Neural progenitor cell (in vitro differentiated cells): ENCODE results near the gene EPHB3.

Source experiments
- EZH2 ChIP-seq: fragments of 200-600 bp; sonication (generic); IDR thresholded peaks from 2 replicates; pipeline ENCODE4 v1.6.1; 2017; ENCODE audit warnings: antibody characterized with exemption, mild to moderate bottlenecking, moderate library complexity
- EZH2phosphoT487 ChIP-seq: fragments of 200-600 bp; sonication (generic); IDR thresholded peaks from 2 replicates; pipeline ENCODE4 v1.6.1; 2017; ENCODE audit warnings: antibody characterized with exemption
- TF ChIP-seq, protein P1 (sequence below): fragments of 200-600 bp; sonication (generic); IDR thresholded peaks from 2 replicates; pipeline ENCODE4 v1.5.1; 2017; ENCODE audit warnings: antibody characterized with exemption, mild to moderate bottlenecking

DNA sequence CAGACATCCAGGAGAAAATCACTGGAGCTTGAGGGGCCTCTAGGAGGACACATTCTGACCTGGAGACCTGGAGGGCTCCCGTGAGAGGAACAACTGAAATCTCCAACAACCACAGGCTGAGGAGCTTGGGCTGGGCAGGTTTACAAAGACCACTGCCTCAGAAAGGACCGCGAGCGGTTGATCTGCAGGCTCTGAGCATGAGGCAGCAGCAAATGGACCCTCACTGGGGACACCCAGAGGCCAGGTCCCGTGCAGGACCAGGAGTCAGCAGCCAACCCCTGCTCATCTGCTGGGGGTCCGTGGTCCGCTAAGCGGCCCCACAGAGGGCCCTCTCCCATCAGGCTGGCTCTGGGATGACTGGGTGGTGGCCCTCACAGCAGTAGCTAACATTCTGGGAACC lies 10.5 kb upstream of the EPHB3 start:
- TF ChIP-seq, protein P1, sequence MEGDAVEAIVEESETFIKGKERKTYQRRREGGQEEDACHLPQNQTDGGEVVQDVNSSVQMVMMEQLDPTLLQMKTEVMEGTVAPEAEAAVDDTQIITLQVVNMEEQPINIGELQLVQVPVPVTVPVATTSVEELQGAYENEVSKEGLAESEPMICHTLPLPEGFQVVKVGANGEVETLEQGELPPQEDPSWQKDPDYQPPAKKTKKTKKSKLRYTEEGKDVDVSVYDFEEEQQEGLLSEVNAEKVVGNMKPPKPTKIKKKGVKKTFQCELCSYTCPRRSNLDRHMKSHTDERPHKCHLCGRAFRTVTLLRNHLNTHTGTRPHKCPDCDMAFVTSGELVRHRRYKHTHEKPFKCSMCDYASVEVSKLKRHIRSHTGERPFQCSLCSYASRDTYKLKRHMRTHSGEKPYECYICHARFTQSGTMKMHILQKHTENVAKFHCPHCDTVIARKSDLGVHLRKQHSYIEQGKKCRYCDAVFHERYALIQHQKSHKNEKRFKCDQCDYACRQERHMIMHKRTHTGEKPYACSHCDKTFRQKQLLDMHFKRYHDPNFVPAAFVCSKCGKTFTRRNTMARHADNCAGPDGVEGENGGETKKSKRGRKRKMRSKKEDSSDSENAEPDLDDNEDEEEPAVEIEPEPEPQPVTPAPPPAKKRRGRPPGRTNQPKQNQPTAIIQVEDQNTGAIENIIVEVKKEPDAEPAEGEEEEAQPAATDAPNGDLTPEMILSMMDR: no peak
- TF ChIP-seq EZH2: no peak
- TF ChIP-seq EZH2phosphoT487: no peak
